Thoracic aorta (tissue), 2 donors: ENCODE measurements around the gene NGB. TPM values are rescaled to one million over a fixed set of nuclear protein-coding genes. Genes with fewer than 3 reads are reported as not detected.

Experiments used
- ATAC-seq: fragments of 150-250 bp; one replicate; pipeline ENCODE4 v1.8.0; 2017; ENCODE audit warnings: low read depth; ENCODE audit not compliant: insufficient number of reproducible peaks, low FRiP score
- DNase-seq: peaks from one replicate; pipeline ENCODE4 v3.0.0-alpha.2; 2020; ENCODE audit warnings: low spot score
- H3K27ac ChIP-seq, 2 donors: fragments of 200-600 bp; sonication (generic); 1 replicate in 1 of 2; 2 replicates in 1 of 2; pipeline ENCODE4 v1.5.1; 2016; ENCODE audit warnings: mild to moderate bottlenecking in 2 of 2, moderate library complexity in 2 of 2
- H3K27me3 ChIP-seq: fragments of 200-600 bp; sonication (generic); replicated peaks from 2 replicates; pipeline ENCODE4 v1.6.0; 2016; ENCODE audit warnings: mild to moderate bottlenecking; ENCODE audit not compliant: insufficient read depth
- H3K36me3 ChIP-seq: fragments of 200-600 bp; sonication (generic); one replicate; pipeline ENCODE4 v1.5.1; 2016
- H3K4me1 ChIP-seq, 2 donors: fragments of 200-600 bp; sonication (generic); 1 replicate in 1 of 2; 2 replicates in 1 of 2; pipeline versions ENCODE4 v1.5.1 to v1.6.0; 2016; ENCODE audit warnings: low read depth in 2 of 2, mild to moderate bottlenecking in 1 of 2; ENCODE audit not compliant: control insufficient read depth in 1 of 2
- H3K4me3 ChIP-seq: fragments of 200-600 bp; sonication (generic); 2 replicates; pipeline ENCODE4 v1.5.1; 2016; ENCODE audit warnings: mild to moderate bottlenecking
- H3K9me3 ChIP-seq: fragments of 200-600 bp; sonication (generic); 2 replicates; pipeline ENCODE4 v1.5.1; 2016
- CTCF ChIP-seq: fragments of 200-600 bp; sonication (generic); IDR thresholded peaks from one replicate; pipeline ENCODE4 v1.5.1; 2019; ENCODE audit warnings: antibody characterized with exemption
- total RNA-seq, 2 donors: library from RNA; depleted of rRNA; stranded (reverse); fragments of >200 nt; gene quantifications; one replicate each; pipeline versions ENCODE4 v1.1.0 to v1.2.3, GENCODE V29; 2016

NGB gene
- total RNA-seq, 2 donors from 2014 or later, result not detected

GRCh38 chr14:77311217-77311616 is 40.2 kb upstream of the NGB start:
- Histone ChIP-seq H3K9me3 (no peaks in the 10 kb centered on the region), H3K27ac (no peak overlapping the region), H3K36me3 (no peaks in the 10 kb centered on the region), H3K4me3 (no peak overlapping the region), H3K27me3 (no peaks in the 10 kb centered on the region), H3K4me1 (peaks cover 5 to 16% of the 10 kb centered on the region in 2 donors)
- ATAC-seq (no peak), DNase-seq (no peak)
- TF ChIP-seq CTCF, result no peak

GRCh38 chr14:77310026-77310425 is 39.0 kb upstream of the NGB start:
- no peaks in the 10 kb centered on the region for H3K9me3 ChIP-seq
- DNase-seq, result no peak
- H3K27ac ChIP-seq, result no peak overlapping the region
- peaks cover 5 to 16% of the 10 kb centered on the region in 2 donors for H3K4me1 ChIP-seq
- no peaks in the 10 kb centered on the region for H3K27me3 ChIP-seq
- H3K36me3 ChIP-seq, result no peaks in the 10 kb centered on the region
- no peak for TF ChIP-seq CTCF
- ATAC-seq, result no peak
- H3K4me3 ChIP-seq, result no peak overlapping the region

GRCh38 chr14:77309131-77309530 is 38.1 kb upstream of the NGB start:
- no peaks in the 10 kb centered on the region for H3K9me3 ChIP-seq
- DNase-seq (no peak), ATAC-seq (no peak)
- H3K4me1 ChIP-seq, result peaks cover 5 to 16% of the 10 kb centered on the region in 2 donors
- no peak for TF ChIP-seq CTCF
- H3K36me3 ChIP-seq, result peaks cover 6% of the 10 kb centered on the region
- H3K27me3 ChIP-seq, result no peaks in the 10 kb centered on the region
- H3K27ac ChIP-seq, result no peak overlapping the region
- no peak overlapping the region for H3K4me3 ChIP-seq

GRCh38 chr14:77306851-77307496 is 36.0 kb upstream of the NGB start:
- DNase-seq (no peak), ATAC-seq (no peak)
- Histone ChIP-seq H3K4me3 (no peak overlapping the region), H3K36me3 (peaks cover 6% of the 10 kb centered on the region), H3K27me3 (no peaks in the 10 kb centered on the region), H3K4me1 (peaks cover 5 to 16% of the 10 kb centered on the region in 2 donors), H3K27ac (peak overlapping the region in 1 of 2 donors; percentile 28), H3K9me3 (no peaks in the 10 kb centered on the region)
- no peak for TF ChIP-seq CTCF

GRCh38 chr14:77306416-77306815 is 35.4 kb upstream of the NGB start:
- no peaks in the 10 kb centered on the region for H3K9me3 ChIP-seq
- H3K4me1 ChIP-seq, result peaks cover 5 to 16% of the 10 kb centered on the region in 2 donors
- DNase-seq (no peak), ATAC-seq (no peak)
- no peak for TF ChIP-seq CTCF
- H3K36me3 ChIP-seq, result peaks cover 6% of the 10 kb centered on the region
- H3K27me3 ChIP-seq, result no peaks in the 10 kb centered on the region
- H3K27ac ChIP-seq, result no peak overlapping the region
- H3K4me3 ChIP-seq, result no peak overlapping the region
